ENCODE data around the gene MTMR2. TPM values are rescaled to one million over a fixed set of nuclear protein-coding genes. Genes with fewer than 3 reads are reported as not detected.

The MTMR2 gene
- total and polyA plus RNA-seq, 12 donors = 7.8 to 23.1 (median 20.0) TPM

GRCh38 chr11:95904009-95904650 lies 19.8 kb downstream of the MTMR2 start:
- DNase-seq = no peak
- Histone ChIP-seq H3K36me3 (peaks cover 0 to 5% (median 0%) of the 10 kb centered on the region in 9 donors), H3K27ac (no peak overlapping the region), H3K4me3 (no peak overlapping the region), H3K9me3 (peaks cover 0 to 7% (median 0%) of the 10 kb centered on the region in 11 donors), H3K27me3 (no peaks in the 10 kb centered on the region), H3K4me1 (peaks cover 0 to 32% (median 0%) of the 10 kb centered on the region in 9 donors)
- WGBS, 2 donors = 72 to 76% methylated on average over 5 of the region's 5 CpGs
- intact Hi-C loops (cut with DNase I) = no loop called here
- TF ChIP-seq CTCF (IDR thresholded peaks at IDR 0.05) = no peak
- ATAC-seq = no peak

GRCh38 chr11:95898782-95899181 lies 25.1 kb downstream of the MTMR2 start:
- intact Hi-C loops (cut with DNase I) = no loop called here
- H3K36me3 ChIP-seq = peaks cover 0 to 5% (median 0%) of the 10 kb centered on the region in 9 donors
- H3K4me3 ChIP-seq = no peak overlapping the region
- no peak for TF ChIP-seq CTCF (IDR thresholded peaks at IDR 0.05)
- H3K4me1 ChIP-seq = peaks cover 0 to 48% (median 8%) of the 10 kb centered on the region in 9 donors
- H3K27me3 ChIP-seq = no peaks in the 10 kb centered on the region
- ATAC-seq (no peak), DNase-seq (no peak)
- 49 to 68% methylated on average over 2 of the region's 2 CpGs for WGBS, 2 donors
- no peak overlapping the region for H3K27ac ChIP-seq
- H3K9me3 ChIP-seq = no peaks in the 10 kb centered on the region

- no peak overlapping the region for H3K4me3 ChIP-seq
- peaks cover 0 to 44% (median 8%) of the 10 kb centered on the region in 9 donors for H3K4me1 ChIP-seq
- H3K27me3 ChIP-seq = no peaks in the 10 kb centered on the region
- H3K27ac ChIP-seq = no peak overlapping the region
- 91 to 95% methylated on average over 7 of the region's 7 CpGs for WGBS, 2 donors
- H3K9me3 ChIP-seq = no peaks in the 10 kb centered on the region
- intact Hi-C loops (cut with DNase I) = no loop called here
- peaks cover 0 to 5% (median 0%) of the 10 kb centered on the region in 9 donors for H3K36me3 ChIP-seq
- no peak for TF ChIP-seq CTCF (IDR thresholded peaks at IDR 0.05)
- DNase-seq = no peak
- no peak for ATAC-seq
These were observed 26.2 kb downstream of the MTMR2 start for GRCh38 chr11:95897731-95898130.

- Histone ChIP-seq H3K4me3 (no peak overlapping the region), H3K27me3 (no peaks in the 10 kb centered on the region), H3K27ac (no peak overlapping the region), H3K9me3 (no peaks in the 10 kb centered on the region), H3K4me1 (peaks cover 0 to 48% (median 8%) of the 10 kb centered on the region in 9 donors), H3K36me3 (peaks cover 0 to 5% (median 0%) of the 10 kb centered on the region in 9 donors)
- ATAC-seq (no peak), DNase-seq (no peak)
- TF ChIP-seq CTCF (IDR thresholded peaks at IDR 0.05) = no peak
- intact Hi-C loops (cut with DNase I) = no loop called here
These were observed 28.1 kb downstream of the MTMR2 start for GRCh38 chr11:95895815-95896214.
